Tibial nerve (tissue), 4 donors: ENCODE data around the gene UHRF2.

Experiments
- EP300 ChIP-seq, 2 donors: sonication (generic); formaldehyde crosslinking; IDR thresholded peaks; one replicate each; pipeline ENCODE4 v1.6.1; 2017; ENCODE audit warnings: antibody characterized with exemption in 2 of 2, mild to moderate bottlenecking in 1 of 2
- TF ChIP-seq, protein P1 (sequence below), 5 experiments: fragments of 200-600 bp in 3 of 5; fragments of 450-650 bp in 2 of 5; sonication (generic) in 3 of 5; IDR thresholded peaks; one replicate each; pipeline ENCODE4 v1.5.1; 2016 to 2019; ENCODE audit warnings: antibody characterized with exemption in 5 of 5, mild to moderate bottlenecking in 3 of 5, moderate library complexity in 2 of 5

DNA sequence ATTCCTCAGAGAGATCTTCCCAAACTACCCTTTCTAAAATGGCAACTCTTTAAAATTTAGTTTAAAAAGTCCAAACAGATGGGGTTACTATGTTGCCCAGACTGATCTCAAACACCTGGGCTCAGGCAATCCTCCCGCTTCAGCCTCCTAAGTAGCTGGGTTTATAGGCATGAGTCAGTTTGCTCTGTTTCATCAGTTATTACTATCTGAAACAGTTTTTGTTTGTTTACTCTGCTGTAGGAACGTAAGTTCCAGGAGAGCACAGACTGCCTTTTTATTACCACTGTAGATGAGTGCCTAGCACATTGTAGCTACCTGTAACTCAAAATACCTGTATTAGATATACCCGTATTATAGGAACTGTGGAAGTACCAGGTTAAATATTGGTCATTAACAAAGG, 89.4 kb downstream of the UHRF2 start:
- TF ChIP-seq EP300 (IDR thresholded peaks at IDR 0.05), result no peak
- TF ChIP-seq, protein P1, sequence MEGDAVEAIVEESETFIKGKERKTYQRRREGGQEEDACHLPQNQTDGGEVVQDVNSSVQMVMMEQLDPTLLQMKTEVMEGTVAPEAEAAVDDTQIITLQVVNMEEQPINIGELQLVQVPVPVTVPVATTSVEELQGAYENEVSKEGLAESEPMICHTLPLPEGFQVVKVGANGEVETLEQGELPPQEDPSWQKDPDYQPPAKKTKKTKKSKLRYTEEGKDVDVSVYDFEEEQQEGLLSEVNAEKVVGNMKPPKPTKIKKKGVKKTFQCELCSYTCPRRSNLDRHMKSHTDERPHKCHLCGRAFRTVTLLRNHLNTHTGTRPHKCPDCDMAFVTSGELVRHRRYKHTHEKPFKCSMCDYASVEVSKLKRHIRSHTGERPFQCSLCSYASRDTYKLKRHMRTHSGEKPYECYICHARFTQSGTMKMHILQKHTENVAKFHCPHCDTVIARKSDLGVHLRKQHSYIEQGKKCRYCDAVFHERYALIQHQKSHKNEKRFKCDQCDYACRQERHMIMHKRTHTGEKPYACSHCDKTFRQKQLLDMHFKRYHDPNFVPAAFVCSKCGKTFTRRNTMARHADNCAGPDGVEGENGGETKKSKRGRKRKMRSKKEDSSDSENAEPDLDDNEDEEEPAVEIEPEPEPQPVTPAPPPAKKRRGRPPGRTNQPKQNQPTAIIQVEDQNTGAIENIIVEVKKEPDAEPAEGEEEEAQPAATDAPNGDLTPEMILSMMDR (IDR thresholded peaks at IDR 0.05), result no peak
